HL-60 (cell line): ENCODE data around the gene ULK1.
"Not testable (repeated sequence)": the region's sequence is repeated elsewhere in the genome, so short reads cannot be mapped to it uniquely, and the experiment has no call there.

Experiments used
- DNase-seq, 2 experiments: peaks; one replicate each; pipeline ENCODE4 v3.0.0-alpha.2; 2010 to 2020; ENCODE audit warnings: low read depth in 1 of 2, low spot score in 1 of 2
- H3K27ac ChIP-seq: fragments of 250-450 bp; sonication (Bioruptor Pico); replicated peaks from 2 replicates; pipeline ENCODE4 v1.5.1; 2020; ENCODE audit warnings: mild to moderate bottlenecking, moderate library complexity
- H3K27me3 ChIP-seq: fragments of 250-450 bp; sonication (Bioruptor Pico); 2 replicates; pipeline ENCODE4 v1.5.1; 2021; ENCODE audit warnings: mild to moderate bottlenecking, moderate library complexity; ENCODE audit not compliant: insufficient read depth, poor library complexity, severe bottlenecking
- H3K4me3 ChIP-seq: replicated peaks from 2 replicates; pipeline ENCODE4 v1.5.1; 2011; ENCODE audit warnings: mild to moderate bottlenecking, control low read depth, low read length; ENCODE audit not compliant: insufficient read depth
- GABPA ChIP-seq: IDR thresholded peaks from 2 replicates; pipeline ENCODE4 v1.6.1; 2012; ENCODE audit warnings: low read depth
- POLR2AphosphoS5 ChIP-seq: IDR thresholded peaks from 2 replicates; pipeline ENCODE4 v1.6.1; 2012; ENCODE audit warnings: low read depth
- SPI1 ChIP-seq: IDR thresholded peaks from 2 replicates; pipeline ENCODE4 v1.6.1; 2012; ENCODE audit warnings: low read depth, mild to moderate bottlenecking, borderline replicate concordance
- TF ChIP-seq, protein P1 (sequence below): IDR thresholded peaks from one replicate; pipeline ENCODE4 v1.5.1; 2011; ENCODE audit warnings: low read length, control low read depth, inconsistent platforms; ENCODE audit not compliant: insufficient read depth
- TF ChIP-seq, protein P2 (sequence below): IDR thresholded peaks from 2 replicates; pipeline ENCODE4 v1.6.1; 2012; ENCODE audit warnings: low read depth; ENCODE audit not compliant: insufficient replicate concordance

Gene ULK1

DNA sequence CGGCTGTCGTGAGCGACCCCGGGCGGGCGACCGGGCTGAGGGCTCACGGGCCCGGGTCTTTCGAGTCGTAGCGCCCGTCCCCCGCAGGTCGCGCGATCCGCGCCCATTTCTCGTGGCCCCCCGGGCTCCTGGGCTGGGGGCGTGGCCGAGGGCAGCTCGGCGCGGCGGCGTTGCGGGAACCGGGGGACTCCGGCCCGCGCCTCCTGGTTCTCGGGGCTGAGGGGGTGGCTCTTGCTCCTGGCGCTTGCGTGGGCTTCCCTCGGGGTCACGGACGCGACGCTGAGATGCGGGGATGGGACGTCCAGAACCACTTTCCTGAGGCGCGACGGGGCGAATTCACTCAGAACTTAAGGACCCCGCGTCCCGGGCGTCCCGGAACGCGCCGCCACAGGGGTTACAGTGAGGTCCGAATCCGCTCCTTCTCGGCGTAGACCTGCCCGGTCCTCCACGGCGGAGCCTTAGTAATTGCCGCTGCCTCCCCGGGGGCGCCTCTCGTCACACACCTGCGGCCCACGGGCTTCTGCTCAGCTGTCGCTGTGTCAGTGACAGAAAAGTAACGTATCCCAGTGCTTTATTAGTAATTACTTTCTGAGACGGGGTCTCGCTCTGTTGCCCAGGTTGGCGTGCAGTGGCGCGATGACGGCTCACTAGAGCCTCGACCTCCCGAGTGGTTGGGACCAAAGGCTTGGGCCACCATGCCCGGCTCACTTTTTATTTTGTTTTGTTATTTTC, 55.9 kb downstream of the ULK1 start:
- TF ChIP-seq POLR2AphosphoS5: no peak
- TF ChIP-seq, protein P1, sequence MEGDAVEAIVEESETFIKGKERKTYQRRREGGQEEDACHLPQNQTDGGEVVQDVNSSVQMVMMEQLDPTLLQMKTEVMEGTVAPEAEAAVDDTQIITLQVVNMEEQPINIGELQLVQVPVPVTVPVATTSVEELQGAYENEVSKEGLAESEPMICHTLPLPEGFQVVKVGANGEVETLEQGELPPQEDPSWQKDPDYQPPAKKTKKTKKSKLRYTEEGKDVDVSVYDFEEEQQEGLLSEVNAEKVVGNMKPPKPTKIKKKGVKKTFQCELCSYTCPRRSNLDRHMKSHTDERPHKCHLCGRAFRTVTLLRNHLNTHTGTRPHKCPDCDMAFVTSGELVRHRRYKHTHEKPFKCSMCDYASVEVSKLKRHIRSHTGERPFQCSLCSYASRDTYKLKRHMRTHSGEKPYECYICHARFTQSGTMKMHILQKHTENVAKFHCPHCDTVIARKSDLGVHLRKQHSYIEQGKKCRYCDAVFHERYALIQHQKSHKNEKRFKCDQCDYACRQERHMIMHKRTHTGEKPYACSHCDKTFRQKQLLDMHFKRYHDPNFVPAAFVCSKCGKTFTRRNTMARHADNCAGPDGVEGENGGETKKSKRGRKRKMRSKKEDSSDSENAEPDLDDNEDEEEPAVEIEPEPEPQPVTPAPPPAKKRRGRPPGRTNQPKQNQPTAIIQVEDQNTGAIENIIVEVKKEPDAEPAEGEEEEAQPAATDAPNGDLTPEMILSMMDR: no peak
- no peak for TF ChIP-seq SPI1
- TF ChIP-seq GABPA: no peak
- TF ChIP-seq, protein P2, sequence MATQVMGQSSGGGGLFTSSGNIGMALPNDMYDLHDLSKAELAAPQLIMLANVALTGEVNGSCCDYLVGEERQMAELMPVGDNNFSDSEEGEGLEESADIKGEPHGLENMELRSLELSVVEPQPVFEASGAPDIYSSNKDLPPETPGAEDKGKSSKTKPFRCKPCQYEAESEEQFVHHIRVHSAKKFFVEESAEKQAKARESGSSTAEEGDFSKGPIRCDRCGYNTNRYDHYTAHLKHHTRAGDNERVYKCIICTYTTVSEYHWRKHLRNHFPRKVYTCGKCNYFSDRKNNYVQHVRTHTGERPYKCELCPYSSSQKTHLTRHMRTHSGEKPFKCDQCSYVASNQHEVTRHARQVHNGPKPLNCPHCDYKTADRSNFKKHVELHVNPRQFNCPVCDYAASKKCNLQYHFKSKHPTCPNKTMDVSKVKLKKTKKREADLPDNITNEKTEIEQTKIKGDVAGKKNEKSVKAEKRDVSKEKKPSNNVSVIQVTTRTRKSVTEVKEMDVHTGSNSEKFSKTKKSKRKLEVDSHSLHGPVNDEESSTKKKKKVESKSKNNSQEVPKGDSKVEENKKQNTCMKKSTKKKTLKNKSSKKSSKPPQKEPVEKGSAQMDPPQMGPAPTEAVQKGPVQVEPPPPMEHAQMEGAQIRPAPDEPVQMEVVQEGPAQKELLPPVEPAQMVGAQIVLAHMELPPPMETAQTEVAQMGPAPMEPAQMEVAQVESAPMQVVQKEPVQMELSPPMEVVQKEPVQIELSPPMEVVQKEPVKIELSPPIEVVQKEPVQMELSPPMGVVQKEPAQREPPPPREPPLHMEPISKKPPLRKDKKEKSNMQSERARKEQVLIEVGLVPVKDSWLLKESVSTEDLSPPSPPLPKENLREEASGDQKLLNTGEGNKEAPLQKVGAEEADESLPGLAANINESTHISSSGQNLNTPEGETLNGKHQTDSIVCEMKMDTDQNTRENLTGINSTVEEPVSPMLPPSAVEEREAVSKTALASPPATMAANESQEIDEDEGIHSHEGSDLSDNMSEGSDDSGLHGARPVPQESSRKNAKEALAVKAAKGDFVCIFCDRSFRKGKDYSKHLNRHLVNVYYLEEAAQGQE: no peak
- Histone ChIP-seq H3K4me3 (peak overlapping the region; percentile 92), H3K27ac (peak overlapping the region; percentile 65), H3K27me3 (no peaks in the 10 kb centered on the region)
- DNase-seq: peak in 1 of 2 experiments; percentile 18

DNA sequence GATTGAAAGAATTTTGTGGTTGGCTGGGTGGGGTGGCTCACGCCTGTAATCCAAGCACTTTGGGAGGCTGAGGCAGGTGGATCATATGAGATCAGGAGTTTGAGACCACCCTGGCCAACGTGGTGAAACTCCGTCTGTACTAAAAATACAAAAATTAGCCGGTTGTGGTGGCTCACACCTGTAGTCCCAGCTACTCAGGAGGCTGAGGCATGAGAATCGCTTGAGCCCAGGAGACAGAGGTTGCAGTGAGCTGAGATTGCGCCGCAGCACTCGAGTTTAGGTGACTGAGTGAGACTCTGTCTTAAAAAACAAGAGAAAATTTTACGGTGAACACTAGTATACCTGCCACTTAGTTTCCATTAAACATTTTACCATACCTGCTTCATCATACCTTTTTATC, 59.4 kb downstream of the ULK1 start:
- not testable (repeated sequence) for DNase-seq, H3K27ac ChIP-seq, H3K4me3 ChIP-seq, H3K27me3 ChIP-seq

DNA sequence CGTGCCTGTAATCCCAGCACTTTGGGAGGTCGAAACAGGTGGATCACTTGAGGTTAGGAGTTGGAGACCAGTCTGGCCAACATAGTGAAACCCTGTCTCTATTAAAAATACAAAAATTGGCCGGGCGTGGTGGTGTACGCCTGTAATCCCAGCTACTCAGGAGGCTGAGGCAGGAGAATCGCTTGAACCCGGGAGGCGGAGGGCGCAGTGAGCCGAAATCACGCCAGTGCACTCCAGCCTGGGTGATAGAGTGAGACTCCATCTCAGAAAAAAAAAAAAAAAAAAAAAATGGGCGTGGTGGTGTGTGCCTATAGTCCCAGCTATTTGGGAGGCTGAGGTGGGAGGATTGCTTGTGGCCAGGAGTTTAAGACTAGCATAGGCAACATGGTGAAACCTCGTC, 60.0 kb downstream of the ULK1 start:
- H3K27me3 ChIP-seq, H3K4me3 ChIP-seq, DNase-seq, H3K27ac ChIP-seq: not testable (repeated sequence)

DNA sequence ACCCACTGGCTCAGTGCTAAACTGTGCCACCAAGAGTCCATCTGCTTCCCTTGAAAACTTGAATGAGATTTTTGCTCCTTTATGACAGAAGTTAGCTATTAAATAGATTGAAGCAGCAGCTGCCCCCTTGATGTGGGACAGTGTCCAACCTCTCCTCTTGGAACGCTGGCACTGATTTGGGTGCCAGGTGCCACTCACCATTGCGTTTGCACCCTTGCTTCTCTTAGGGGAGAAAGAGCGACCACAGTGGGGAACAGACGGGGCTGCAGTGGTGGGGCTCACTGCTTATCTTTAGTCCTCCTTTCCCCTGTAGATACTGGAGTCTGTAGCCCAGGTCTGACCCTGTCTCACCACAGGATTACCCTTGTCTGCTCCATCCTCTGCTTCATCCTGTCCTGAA, 64.7 kb downstream of the ULK1 start:
- Histone ChIP-seq H3K27ac (no peak overlapping the region), H3K27me3 (no peaks in the 10 kb centered on the region), H3K4me3 (no peak overlapping the region)
- TF ChIP-seq, protein P2: no peak
- TF ChIP-seq, protein P1: no peak
- TF ChIP-seq SPI1 (no peak), POLR2AphosphoS5 (no peak), GABPA (no peak)
- DNase-seq: no peak
